Caco-2 (cell line): Measurements from ENCODE around the gene CDC42BPA. TPM values are rescaled to one million over a fixed set of nuclear protein-coding genes. Genes with fewer than 3 reads are reported as not detected.

Experiments used
- BruUV-seq: library from RNA; stranded (reverse); fragments of 400-500 nt; replicated peaks from 2 replicates; lab custom pipeline; 2021; lab: Mats Ljungman, UMichigan
- CTCF ChIA-PET: fragments of 300-600 bp; sonication (Branson Sonifier 250); formaldehyde crosslinking; loops from one replicate; lab custom pipeline; 2022; ENCODE audit warnings: antibody characterized with exemption; lab: Charles Lee
- POLR2A ChIA-PET: fragments of 300-600 bp; sonication (Branson Sonifier 250); formaldehyde crosslinking; loops from one replicate; lab custom pipeline; 2022; ENCODE audit warnings: antibody characterized with exemption; lab: Charles Lee
- DNase-seq, 2 experiments: peaks; one replicate each; pipeline versions ENCODE4 v3.0.0 to v3.0.0-alpha.2; 2020 to 2022
- H3K27me3 ChIP-seq: replicated peaks from 2 replicates; pipeline ENCODE4 v1.6.0; 2011; ENCODE audit warnings: low read length; ENCODE audit not compliant: control insufficient read depth, insufficient read depth
- H3K36me3 ChIP-seq: 2 replicates; pipeline ENCODE4 v1.5.1; 2011; ENCODE audit warnings: low read length; ENCODE audit not compliant: control insufficient read depth, insufficient read depth
- H3K4me1 ChIP-seq: fragments of 250-450 bp; sonication (Bioruptor Pico); 2 replicates; pipeline ENCODE4 v1.5.1; 2020; ENCODE audit warnings: mild to moderate bottlenecking
- H3K4me3 ChIP-seq: 2 replicates; pipeline ENCODE4 v1.5.1; 2011; ENCODE audit warnings: low read depth, mild to moderate bottlenecking, control low read depth, low read length
- H3K9me3 ChIP-seq: fragments of 250-450 bp; sonication (Bioruptor Pico); 2 replicates; pipeline ENCODE4 v1.5.1; 2020; ENCODE audit warnings: mild to moderate bottlenecking, moderate library complexity
- H3K27ac Mint-ChIP-seq: one replicate; pipeline ENCODE4 v1.8.0; 2022; ENCODE audit warnings: mixed read lengths; ENCODE audit not compliant: unreplicated experiment
- H3K27me3 Mint-ChIP-seq: one replicate; pipeline ENCODE4 v1.8.0; 2022; ENCODE audit warnings: mixed read lengths; ENCODE audit not compliant: insufficient read depth, unreplicated experiment
- H3K36me3 Mint-ChIP-seq: one replicate; pipeline ENCODE4 v1.8.0; 2022; ENCODE audit warnings: mild to moderate bottlenecking, mixed read lengths; ENCODE audit not compliant: insufficient read depth, unreplicated experiment
- H3K4me1 Mint-ChIP-seq: one replicate; pipeline ENCODE4 v1.8.0; 2022; ENCODE audit warnings: low read depth, mixed read lengths; ENCODE audit not compliant: unreplicated experiment
- H3K4me3 Mint-ChIP-seq: one replicate; pipeline ENCODE4 v1.8.0; 2022; ENCODE audit warnings: mild to moderate bottlenecking, moderate library complexity, mixed read lengths; ENCODE audit not compliant: unreplicated experiment
- H3K9me3 Mint-ChIP-seq: one replicate; pipeline ENCODE4 v1.8.0; 2022; ENCODE audit warnings: mixed read lengths; ENCODE audit not compliant: unreplicated experiment
- CTCF ChIP-seq, 2 experiments: fragments of 200-600 bp in 1 of 2; IDR thresholded peaks; 1 replicate in 1 of 2; 2 replicates in 1 of 2; pipeline versions ENCODE4 v1.5.1 to v1.8.0; 2011 to 2022; ENCODE audit warnings: antibody characterized with exemption in 1 of 2, control low read depth in 1 of 2, inconsistent platforms in 1 of 2, low read depth in 1 of 2, low read length in 1 of 2, mild to moderate bottlenecking in 1 of 2, moderate library complexity in 1 of 2; ENCODE audit not compliant: insufficient read depth in 1 of 2, severe bottlenecking in 1 of 2, unreplicated experiment in 1 of 2
- intact Hi-C: fragments of 100-400 bp; cut with micrococcal nuclease; formaldehyde crosslinking; loops from one replicate; pipeline ENCODE4 v1.10.0; 2022; ENCODE audit not compliant: unreplicated experiment
- total RNA-seq: library from RNA; stranded (reverse); gene quantifications from 2 replicates; pipeline ENCODE4 v1.2.3, GENCODE V29; 2022

CDC42BPA gene
- total RNA-seq, 1 experiment from 2014 or later: 38.3 TPM

- ChIA-PET POLR2A (no interaction called here), CTCF (no interaction called here)
- peaks cover 15% of the 10 kb centered on the region for H3K4me1 Mint-ChIP-seq
- H3K27me3 Mint-ChIP-seq: no peaks in the 10 kb centered on the region
- no peak overlapping the region for H3K4me3 Mint-ChIP-seq
- Histone ChIP-seq H3K4me3 (no peak overlapping the region), H3K36me3 (peaks cover 1% of the 10 kb centered on the region; the same call in 1 of the 2 replicates), H3K27me3 (no peaks in the 10 kb centered on the region), H3K9me3 (no peaks in the 10 kb centered on the region), H3K4me1 (peaks cover 12% of the 10 kb centered on the region)
- no peak for DNase-seq
- no peak overlapping the region for H3K27ac Mint-ChIP-seq
- no peaks in the 10 kb centered on the region for H3K36me3 Mint-ChIP-seq
- no peak for TF ChIP-seq CTCF (IDR thresholded peaks at IDR 0.05; ENCODE audit: insufficient read depth in 1 of 2, low read depth in 1 of 2, low read length in 1 of 2, severe bottlenecking in 1 of 2, unreplicated experiment in 1 of 2)
- BruUV-seq: no TSS peak
- H3K9me3 Mint-ChIP-seq: no peaks in the 10 kb centered on the region
- intact Hi-C loops: no loop called here
Observed at GRCh38 chr1:226950316-226950715, 368.0 kb downstream of the CDC42BPA start.

- POLR2A ChIA-PET: no interaction called here
- CTCF ChIA-PET: no interaction called here
- no peak overlapping the region for H3K4me3 Mint-ChIP-seq
- H3K27ac Mint-ChIP-seq: no peak overlapping the region
- H3K4me1 ChIP-seq: peaks cover 19% of the 10 kb centered on the region
- no peaks in the 10 kb centered on the region for H3K9me3 ChIP-seq
- H3K36me3 Mint-ChIP-seq: peaks cover 7% of the 10 kb centered on the region
- no TSS peak for BruUV-seq
- peaks cover 24% of the 10 kb centered on the region for H3K4me1 Mint-ChIP-seq
- H3K27me3 ChIP-seq: no peaks in the 10 kb centered on the region
- H3K27me3 Mint-ChIP-seq: no peaks in the 10 kb centered on the region
- H3K36me3 ChIP-seq: peaks cover under 1% of the 10 kb centered on the region; the same call in 1 of the 2 replicates
- intact Hi-C loops: loop anchor here (5.0 kb wide), 1 partner anchor 38 kb away; no protein-coding TSS in a partner anchor
- no peak for TF ChIP-seq CTCF (IDR thresholded peaks at IDR 0.05; ENCODE audit: insufficient read depth in 1 of 2, low read depth in 1 of 2, low read length in 1 of 2, severe bottlenecking in 1 of 2, unreplicated experiment in 1 of 2)
- H3K9me3 Mint-ChIP-seq: no peaks in the 10 kb centered on the region
- no peak for DNase-seq
- no peak overlapping the region for H3K4me3 ChIP-seq
Observed at GRCh38 chr1:226949401-226949800, 368.9 kb downstream of the CDC42BPA start.

- CTCF ChIA-PET: no interaction called here
- no peak overlapping the region for H3K4me3 Mint-ChIP-seq
- Histone ChIP-seq H3K27me3 (no peaks in the 10 kb centered on the region), H3K36me3 (no peaks in the 10 kb centered on the region), H3K4me1 (peaks cover 23% of the 10 kb centered on the region), H3K4me3 (no peak overlapping the region), H3K9me3 (no peaks in the 10 kb centered on the region)
- H3K27ac Mint-ChIP-seq: no peak overlapping the region
- H3K9me3 Mint-ChIP-seq: no peaks in the 10 kb centered on the region
- TF ChIP-seq CTCF (IDR thresholded peaks at IDR 0.05; ENCODE audit: insufficient read depth in 1 of 2, low read depth in 1 of 2, low read length in 1 of 2, severe bottlenecking in 1 of 2, unreplicated experiment in 1 of 2): no peak
- no peaks in the 10 kb centered on the region for H3K27me3 Mint-ChIP-seq
- H3K36me3 Mint-ChIP-seq: peaks cover 11% of the 10 kb centered on the region
- BruUV-seq: no TSS peak
- POLR2A ChIA-PET: no interaction called here
- intact Hi-C loops: loop anchor here (5.0 kb wide), 1 partner anchor 38 kb away; no protein-coding TSS in a partner anchor
- DNase-seq: no peak
- H3K4me1 Mint-ChIP-seq: peaks cover 28% of the 10 kb centered on the region
Observed at GRCh38 chr1:226948996-226949395, 369.3 kb downstream of the CDC42BPA start.
